Subcutaneous abdominal adipose tissue (tissue), 5 donors: Measurements from ENCODE around the gene FBXO2.

ENCODE experiments used
- H3K27ac ChIP-seq: one replicate; pipeline ENCODE4 v1.7.0; 2013; ENCODE audit warnings: low read depth, mild to moderate bottlenecking, inconsistent platforms, low read length, moderate library complexity
- H3K27me3 ChIP-seq, 5 donors: one replicate each; pipeline ENCODE4 v1.7.0; 2013; ENCODE audit warnings: low read length in 5 of 5, inconsistent platforms in 1 of 5; ENCODE audit not compliant: control insufficient read depth in 5 of 5, insufficient read depth in 4 of 5
- H3K36me3 ChIP-seq, 5 donors: one replicate each; pipeline ENCODE4 v1.7.0; 2013; ENCODE audit warnings: low read length in 5 of 5; ENCODE audit not compliant: control insufficient read depth in 5 of 5, insufficient read depth in 5 of 5
- H3K4me1 ChIP-seq, 5 donors: one replicate each; pipeline ENCODE4 v1.7.0; 2013; ENCODE audit warnings: low read length in 5 of 5, mild to moderate bottlenecking in 3 of 5, moderate library complexity in 1 of 5; ENCODE audit not compliant: control insufficient read depth in 5 of 5, insufficient read depth in 5 of 5
- H3K4me3 ChIP-seq, 5 donors: one replicate each; pipeline ENCODE4 v1.7.0; 2013; ENCODE audit warnings: low read length in 5 of 5, low read depth in 1 of 5
- H3K9ac ChIP-seq, 5 donors: one replicate each; pipeline ENCODE4 v1.7.0; 2013; ENCODE audit warnings: low read length in 5 of 5, mild to moderate bottlenecking in 4 of 5, moderate library complexity in 3 of 5
- H3K9me3 ChIP-seq, 5 donors: one replicate each; pipeline ENCODE4 v1.7.0; 2013; ENCODE audit warnings: low read length in 5 of 5; ENCODE audit not compliant: control insufficient read depth in 5 of 5
- donor health status: healthy.
- donor health status: healthy.
- donor health status: healthy.
- donor health status: healthy.
- donor health status: healthy.

FBXO2 gene

GRCh38 chr1:11682287-11682771 lies 28.1 kb upstream of the FBXO2 start:
- Histone ChIP-seq H3K27ac (no peak overlapping the region), H3K4me1 (peaks cover 1 to 20% (median 17%) of the 10 kb centered on the region in 5 donors), H3K36me3 (peaks cover 0 to 2% (median 0%) of the 10 kb centered on the region in 5 donors), H3K27me3 (peaks cover 0 to 12% (median 0%) of the 10 kb centered on the region in 5 donors), H3K9ac (peak overlapping the region in 1 of 5 donors; percentile 65), H3K4me3 (peak overlapping the region in 2 of 5 donors; percentile 61 to 85), H3K9me3 (no peaks in the 10 kb centered on the region)

- Histone ChIP-seq H3K4me3 (peak within 1 kb of the TSS; percentile 79 to 89 (median 85)), H3K9me3 (no peaks in the 10 kb centered on the region), H3K9ac (peak within 1 kb of the TSS in 4 of 5 donors; percentile 79 to 88 (median 84)), H3K27me3 (peaks cover 0 to 12% (median 0%) of the 10 kb centered on the region in 5 donors), H3K4me1 (peaks cover 1 to 23% (median 20%) of the 10 kb centered on the region in 5 donors), H3K36me3 (peaks cover 0 to 10% (median 3%) of the 10 kb centered on the region in 5 donors), H3K27ac (peak within 1 kb of the TSS; percentile 46)
Measured at GRCh38 chr1:11681071-11681771, 27.0 kb upstream of the FBXO2 start, which contains the start of gene MAD2L2. Gene MAD2L2, minus strand, starts transcription at chr1:11681148. Its CDS starts 547 bp downstream, at chr1:11680601.

- Histone ChIP-seq H3K36me3 (peaks cover 0 to 16% (median 8%) of the 10 kb centered on the region in 5 donors), H3K4me1 (peaks cover 1 to 23% (median 20%) of the 10 kb centered on the region in 5 donors), H3K27ac (peak overlapping the region; percentile 46), H3K9ac (peak overlapping the region in 4 of 5 donors; percentile 79 to 88 (median 84)), H3K27me3 (peaks cover 0 to 12% (median 0%) of the 10 kb centered on the region in 5 donors), H3K9me3 (no peaks in the 10 kb centered on the region), H3K4me3 (peak overlapping the region; percentile 79 to 89 (median 85))
Measured at GRCh38 chr1:11680270-11681070, 26.2 kb upstream of the FBXO2 start.

GRCh38 chr1:11678442-11678841 lies 24.2 kb upstream of the FBXO2 start:
- no peaks in the 10 kb centered on the region for H3K9me3 ChIP-seq
- peaks cover 0 to 33% (median 24%) of the 10 kb centered on the region in 5 donors for H3K36me3 ChIP-seq
- H3K27me3 ChIP-seq: peaks cover 0 to 4% (median 0%) of the 10 kb centered on the region in 5 donors
- H3K9ac ChIP-seq: no peak overlapping the region
- H3K27ac ChIP-seq: no peak overlapping the region
- H3K4me1 ChIP-seq: peaks cover 1 to 23% (median 20%) of the 10 kb centered on the region in 5 donors
- H3K4me3 ChIP-seq: no peak overlapping the region

GRCh38 chr1:11676386-11677103 lies 22.3 kb upstream of the FBXO2 start:
- Histone ChIP-seq H3K9me3 (no peaks in the 10 kb centered on the region), H3K36me3 (peaks cover 0 to 50% (median 37%) of the 10 kb centered on the region in 5 donors), H3K27me3 (no peaks in the 10 kb centered on the region), H3K27ac (no peak overlapping the region), H3K9ac (no peak overlapping the region), H3K4me1 (peaks cover 0 to 16% (median 13%) of the 10 kb centered on the region in 5 donors), H3K4me3 (no peak overlapping the region)

- H3K27ac ChIP-seq: no peak overlapping the region
- peaks cover 0 to 53% (median 40%) of the 10 kb centered on the region in 5 donors for H3K36me3 ChIP-seq
- no peak overlapping the region for H3K9ac ChIP-seq
- no peak overlapping the region for H3K4me3 ChIP-seq
- no peaks in the 10 kb centered on the region for H3K27me3 ChIP-seq
- H3K4me1 ChIP-seq: peaks cover 0 to 14% (median 8%) of the 10 kb centered on the region in 5 donors
- H3K9me3 ChIP-seq: no peaks in the 10 kb centered on the region
Measured at GRCh38 chr1:11675325-11675724, 21.1 kb upstream of the FBXO2 start.

- H3K9me3 ChIP-seq: no peaks in the 10 kb centered on the region
- H3K27me3 ChIP-seq: no peaks in the 10 kb centered on the region
- peaks cover 0 to 53% (median 40%) of the 10 kb centered on the region in 5 donors for H3K36me3 ChIP-seq
- H3K4me1 ChIP-seq: peaks cover 0 to 12% (median 4%) of the 10 kb centered on the region in 5 donors
- H3K4me3 ChIP-seq: no peak overlapping the region
- no peak overlapping the region for H3K27ac ChIP-seq
- H3K9ac ChIP-seq: no peak overlapping the region
Measured at GRCh38 chr1:11674488-11674887, 20.3 kb upstream of the FBXO2 start.

- Histone ChIP-seq H3K36me3 (peaks cover 0 to 60% (median 44%) of the 10 kb centered on the region in 5 donors), H3K27me3 (no peaks in the 10 kb centered on the region)
Measured at GRCh38 chr1:11673089-11673769, 19.0 kb upstream of the FBXO2 start.

More at GRCh38 chr1:11673089-11673769, 19.0 kb upstream of the FBXO2 start:
- no peak overlapping the region for H3K4me3 ChIP-seq
- H3K27ac ChIP-seq: no peak overlapping the region
- H3K9ac ChIP-seq: no peak overlapping the region
- H3K9me3 ChIP-seq: no peaks in the 10 kb centered on the region
- H3K4me1 ChIP-seq: peaks cover 0 to 12% (median 4%) of the 10 kb centered on the region in 5 donors
